Astrocyte (in vitro differentiated cells and primary cell): ENCODE data around the gene BBX.

Experiments
- EZH2 ChIP-seq: IDR thresholded peaks from 2 replicates; pipeline ENCODE4 v1.6.1; 2012; ENCODE audit warnings: mild to moderate bottlenecking, low read length, inconsistent platforms; ENCODE audit not compliant: insufficient read depth
- TF ChIP-seq, protein P1 (sequence below): IDR thresholded peaks from 2 replicates; pipeline ENCODE4 v1.5.1; 2011; ENCODE audit warnings: low read depth, mild to moderate bottlenecking, inconsistent platforms, low read length, moderate library complexity; ENCODE audit not compliant: insufficient read depth

DNA sequence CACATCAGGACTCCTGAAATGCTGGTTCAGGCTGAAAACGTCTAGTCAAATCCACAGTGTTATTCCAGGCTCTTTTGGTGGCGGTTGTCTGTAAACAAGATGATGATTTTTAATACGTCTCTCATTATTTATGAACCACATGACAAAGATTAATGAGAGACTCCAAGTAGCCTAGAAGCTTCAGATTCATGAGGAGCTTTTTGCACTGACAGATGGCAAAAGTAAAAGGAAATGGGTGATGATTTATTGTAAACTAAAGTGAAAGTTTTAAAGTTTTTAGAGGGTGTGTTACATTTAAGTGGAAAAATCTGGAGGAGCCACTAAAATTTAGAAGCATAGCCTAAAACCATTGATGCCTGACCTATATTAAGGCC, 77.0 kb downstream of the BBX start:
- TF ChIP-seq, protein P1, sequence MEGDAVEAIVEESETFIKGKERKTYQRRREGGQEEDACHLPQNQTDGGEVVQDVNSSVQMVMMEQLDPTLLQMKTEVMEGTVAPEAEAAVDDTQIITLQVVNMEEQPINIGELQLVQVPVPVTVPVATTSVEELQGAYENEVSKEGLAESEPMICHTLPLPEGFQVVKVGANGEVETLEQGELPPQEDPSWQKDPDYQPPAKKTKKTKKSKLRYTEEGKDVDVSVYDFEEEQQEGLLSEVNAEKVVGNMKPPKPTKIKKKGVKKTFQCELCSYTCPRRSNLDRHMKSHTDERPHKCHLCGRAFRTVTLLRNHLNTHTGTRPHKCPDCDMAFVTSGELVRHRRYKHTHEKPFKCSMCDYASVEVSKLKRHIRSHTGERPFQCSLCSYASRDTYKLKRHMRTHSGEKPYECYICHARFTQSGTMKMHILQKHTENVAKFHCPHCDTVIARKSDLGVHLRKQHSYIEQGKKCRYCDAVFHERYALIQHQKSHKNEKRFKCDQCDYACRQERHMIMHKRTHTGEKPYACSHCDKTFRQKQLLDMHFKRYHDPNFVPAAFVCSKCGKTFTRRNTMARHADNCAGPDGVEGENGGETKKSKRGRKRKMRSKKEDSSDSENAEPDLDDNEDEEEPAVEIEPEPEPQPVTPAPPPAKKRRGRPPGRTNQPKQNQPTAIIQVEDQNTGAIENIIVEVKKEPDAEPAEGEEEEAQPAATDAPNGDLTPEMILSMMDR: no peak
- no peak for TF ChIP-seq EZH2
